Thyroid gland (tissue), 4 donors: ENCODE data around the gene CBR4.

Source experiments
- POLR2A ChIP-seq, 2 donors: fragments of 450-650 bp; IDR thresholded peaks; one replicate each; pipeline ENCODE4 v1.6.1; 2017; ENCODE audit warnings: antibody characterized with exemption in 2 of 2, mild to moderate bottlenecking in 2 of 2, moderate library complexity in 1 of 2
- TF ChIP-seq, protein P1 (sequence below), 6 experiments: fragments of 200-600 bp in 3 of 6; fragments of 450-650 bp in 3 of 6; sonication (generic) in 3 of 6; IDR thresholded peaks; one replicate each; pipeline ENCODE4 v1.5.1; 2016 to 2019; ENCODE audit warnings: antibody characterized with exemption in 6 of 6, mild to moderate bottlenecking in 2 of 6, inconsistent platforms in 1 of 6, moderate library complexity in 1 of 6

DNA sequence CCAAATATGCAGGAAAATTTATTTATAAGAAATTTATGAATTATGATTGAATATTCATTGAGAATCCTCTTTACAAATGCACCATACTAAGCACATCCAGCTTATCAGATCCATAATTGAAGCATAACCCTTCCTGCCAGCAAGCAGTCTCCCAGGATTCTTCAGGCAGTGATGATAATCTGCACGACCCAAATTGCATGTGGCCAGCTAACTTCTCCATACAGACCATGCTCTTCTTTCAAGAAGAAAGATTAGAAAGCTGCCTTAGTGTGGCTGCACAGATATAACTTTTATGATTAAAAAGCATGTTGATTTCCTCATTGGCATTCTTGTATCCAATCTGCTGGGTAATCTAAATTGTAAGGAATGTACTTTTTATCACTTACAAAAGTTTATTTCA is 3.3 kb upstream of the CBR4 start:
- TF ChIP-seq, protein P1, sequence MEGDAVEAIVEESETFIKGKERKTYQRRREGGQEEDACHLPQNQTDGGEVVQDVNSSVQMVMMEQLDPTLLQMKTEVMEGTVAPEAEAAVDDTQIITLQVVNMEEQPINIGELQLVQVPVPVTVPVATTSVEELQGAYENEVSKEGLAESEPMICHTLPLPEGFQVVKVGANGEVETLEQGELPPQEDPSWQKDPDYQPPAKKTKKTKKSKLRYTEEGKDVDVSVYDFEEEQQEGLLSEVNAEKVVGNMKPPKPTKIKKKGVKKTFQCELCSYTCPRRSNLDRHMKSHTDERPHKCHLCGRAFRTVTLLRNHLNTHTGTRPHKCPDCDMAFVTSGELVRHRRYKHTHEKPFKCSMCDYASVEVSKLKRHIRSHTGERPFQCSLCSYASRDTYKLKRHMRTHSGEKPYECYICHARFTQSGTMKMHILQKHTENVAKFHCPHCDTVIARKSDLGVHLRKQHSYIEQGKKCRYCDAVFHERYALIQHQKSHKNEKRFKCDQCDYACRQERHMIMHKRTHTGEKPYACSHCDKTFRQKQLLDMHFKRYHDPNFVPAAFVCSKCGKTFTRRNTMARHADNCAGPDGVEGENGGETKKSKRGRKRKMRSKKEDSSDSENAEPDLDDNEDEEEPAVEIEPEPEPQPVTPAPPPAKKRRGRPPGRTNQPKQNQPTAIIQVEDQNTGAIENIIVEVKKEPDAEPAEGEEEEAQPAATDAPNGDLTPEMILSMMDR (IDR thresholded peaks at IDR 0.05) = no peak
- TF ChIP-seq POLR2A (IDR thresholded peaks at IDR 0.05) = no peak
